Amniotic stem cell (primary cell): Measurements from ENCODE around the gene ZDHHC19.
A peak's percentile ranks its signal among the peaks of the same experiment; 100 is the strongest.
"Not testable (repeated sequence)": the region's sequence is repeated elsewhere in the genome, so short reads cannot be mapped to it uniquely, and the experiment has no call there.

ENCODE experiments used
- DNase-seq: peaks from one replicate; lab custom pipeline; 2025; lab: John Stamatoyannopoulos, UW

The ZDHHC19 gene

GRCh38 chr3:196225086-196225485, 13.9 kb upstream of the ZDHHC19 start:
- no peak for DNase-seq

- DNase-seq = no peak
Measured at GRCh38 chr3:196222876-196223595, 11.8 kb upstream of the ZDHHC19 start.

GRCh38 chr3:196220991-196221390, 9.8 kb upstream of the ZDHHC19 start:
- DNase-seq = no peak

GRCh38 chr3:196220587-196220986, 9.4 kb upstream of the ZDHHC19 start:
- no peak for DNase-seq

- no peak for DNase-seq
Measured at GRCh38 chr3:196219970-196220311, 8.7 kb upstream of the ZDHHC19 start.

- peak; percentile 80 for DNase-seq
Measured at GRCh38 chr3:196219194-196219969, 8.2 kb upstream of the ZDHHC19 start.

- DNase-seq = no peak
Measured at GRCh38 chr3:196218155-196218712, 7.0 kb upstream of the ZDHHC19 start.

GRCh38 chr3:196217307-196218154, 6.3 kb upstream of the ZDHHC19 start:
- no peak for DNase-seq

- DNase-seq = no peak
Measured at GRCh38 chr3:196216681-196217211, 5.5 kb upstream of the ZDHHC19 start.

GRCh38 chr3:196216089-196216564, 4.9 kb upstream of the ZDHHC19 start, which contains the start of gene SLC51A:
SLC51A (plus strand) TSS chr3:196216534; CDS start chr3:196216713, 179 bp downstream.
- no peak for DNase-seq

- no peak for DNase-seq
Measured at GRCh38 chr3:196215493-196216020, 4.4 kb upstream of the ZDHHC19 start.

- no peak for DNase-seq
Measured at GRCh38 chr3:196214783-196215441, 3.7 kb upstream of the ZDHHC19 start.

- DNase-seq = not testable (repeated sequence)
Measured at GRCh38 chr3:196209944-196210672, 1.1 kb downstream of the ZDHHC19 start.

- DNase-seq = no peak
Measured at GRCh38 chr3:196208942-196209695, 2.1 kb downstream of the ZDHHC19 start.

- no peak for DNase-seq
Measured at GRCh38 chr3:196207833-196208607, 3.2 kb downstream of the ZDHHC19 start.

GRCh38 chr3:196207159-196207832, 3.9 kb downstream of the ZDHHC19 start:
- no peak for DNase-seq

- not testable (repeated sequence) for DNase-seq
Measured at GRCh38 chr3:196205442-196206205, 5.6 kb downstream of the ZDHHC19 start.
